Cerebellar nuclear complex (tissue), 1 donor: ENCODE data around the gene NUSAP1.
"Not testable (repeated sequence)": the region's sequence is repeated elsewhere in the genome, so short reads cannot be mapped to it uniquely, and the experiment has no call there.

Experiments
- DNase-seq, 2 experiments: peaks; one replicate each; lab custom pipeline; 2025; lab: John Stamatoyannopoulos, UW

The NUSAP1 gene

GRCh38 chr15:41332194-41333025 lies at the start of gene NUSAP1, which contains the start of gene OIP5:
TSS of gene NUSAP1 (plus strand) at chr15:41332881. CDS start at chr15:41332958, 77 bp downstream.
TSS of gene OIP5 (minus strand) at chr15:41332591. CDS start at chr15:41332561, 30 bp downstream.
- DNase-seq: peak; percentile 89 to 94

- not testable (repeated sequence) for DNase-seq
These were observed 49.6 kb upstream of the NUSAP1 start for GRCh38 chr15:41282980-41283652.

- DNase-seq: peak; percentile 94
These were observed 48.8 kb upstream of the NUSAP1 start for GRCh38 chr15:41283653-41284426.

- DNase-seq: no peak
These were observed 48.1 kb upstream of the NUSAP1 start for GRCh38 chr15:41284427-41285177.

- no peak for DNase-seq
These were observed 47.4 kb upstream of the NUSAP1 start for GRCh38 chr15:41285285-41285684.

GRCh38 chr15:41286665-41287333 lies 45.9 kb upstream of the NUSAP1 start:
- DNase-seq: no peak

- no peak for DNase-seq
These were observed 44.2 kb upstream of the NUSAP1 start for GRCh38 chr15:41288464-41288863.

- DNase-seq: no peak
These were observed 42.7 kb upstream of the NUSAP1 start for GRCh38 chr15:41289953-41290352.

GRCh38 chr15:41291065-41291631 lies 41.5 kb upstream of the NUSAP1 start:
- no peak for DNase-seq

GRCh38 chr15:41292521-41292920 lies 40.2 kb upstream of the NUSAP1 start:
- DNase-seq: no peak

GRCh38 chr15:41301139-41301538 lies 31.5 kb upstream of the NUSAP1 start:
- DNase-seq: not testable (repeated sequence)

- DNase-seq: no peak
These were observed 31.1 kb upstream of the NUSAP1 start for GRCh38 chr15:41301587-41301986.

GRCh38 chr15:41304149-41304770 lies 28.4 kb upstream of the NUSAP1 start:
- no peak for DNase-seq

- no peak for DNase-seq
These were observed 25.0 kb upstream of the NUSAP1 start for GRCh38 chr15:41307679-41308078.

GRCh38 chr15:41309226-41309905 lies 23.3 kb upstream of the NUSAP1 start:
- DNase-seq: no peak

GRCh38 chr15:41320805-41321330 lies 11.8 kb upstream of the NUSAP1 start:
- DNase-seq: not testable (repeated sequence)

GRCh38 chr15:41323611-41324010 lies 9.1 kb upstream of the NUSAP1 start:
- no peak for DNase-seq

GRCh38 chr15:41331281-41331680 lies 1.4 kb upstream of the NUSAP1 start:
- DNase-seq: no peak

GRCh38 chr15:41331833-41332193 lies 868 bp upstream of the NUSAP1 start:
- DNase-seq: peak in 1 of 2 experiments; percentile 9
